HG03280 (cell line): ENCODE data around the gene MAGI2.

ENCODE experiments used
- ATAC-seq: cut with Tn5 transposase; IDR thresholded peaks from one replicate; pipeline ENCODE4 v1.9.1; 2021; ENCODE audit warnings: mild to moderate bottlenecking, moderate library complexity; ENCODE audit not compliant: unreplicated experiment

Gene MAGI2

GRCh38 chr7:79180533-79180932 is 272.9 kb downstream of the MAGI2 start:
- ATAC-seq, result no peak

GRCh38 chr7:79176859-79177477 is 276.5 kb downstream of the MAGI2 start:
- no peak for ATAC-seq

DNA sequence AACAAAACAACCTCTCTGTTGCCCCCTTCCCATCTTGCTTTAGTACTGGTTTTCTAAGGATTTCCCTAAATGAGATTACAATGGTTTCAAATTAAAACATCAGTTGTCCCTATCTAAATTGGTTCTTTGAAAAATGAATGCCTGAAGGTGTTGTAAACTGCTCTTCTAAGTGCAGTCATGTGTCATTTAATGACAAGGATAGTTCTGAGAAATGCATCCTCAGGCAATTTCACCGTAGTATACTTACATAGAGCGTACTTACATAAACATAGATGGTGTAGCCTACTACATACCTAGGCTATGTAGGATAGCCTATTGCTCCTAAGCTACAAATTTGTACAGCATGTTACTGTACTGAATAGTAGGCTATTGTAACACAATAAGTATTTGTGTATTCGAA is 278.1 kb downstream of the MAGI2 start:
- ATAC-seq, result no peak

DNA sequence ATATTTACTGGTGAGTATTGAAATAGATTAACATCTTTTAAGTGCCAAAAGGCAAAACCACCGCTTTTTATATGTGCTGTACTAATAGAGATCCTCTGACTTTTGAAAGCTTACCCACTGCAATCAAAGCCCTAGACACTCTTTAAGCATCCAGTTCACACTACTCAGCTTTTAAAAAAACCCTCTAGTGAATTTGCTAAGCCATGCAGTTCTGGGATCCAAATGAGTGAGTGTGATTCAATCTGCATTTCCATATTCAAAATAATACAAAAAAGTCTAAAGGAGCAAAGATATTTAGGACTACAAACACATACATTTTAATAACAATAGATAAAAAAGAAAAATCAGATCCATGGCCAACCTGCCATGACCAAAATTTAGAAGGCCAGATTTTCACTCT is 288.2 kb downstream of the MAGI2 start:
- no peak for ATAC-seq

DNA sequence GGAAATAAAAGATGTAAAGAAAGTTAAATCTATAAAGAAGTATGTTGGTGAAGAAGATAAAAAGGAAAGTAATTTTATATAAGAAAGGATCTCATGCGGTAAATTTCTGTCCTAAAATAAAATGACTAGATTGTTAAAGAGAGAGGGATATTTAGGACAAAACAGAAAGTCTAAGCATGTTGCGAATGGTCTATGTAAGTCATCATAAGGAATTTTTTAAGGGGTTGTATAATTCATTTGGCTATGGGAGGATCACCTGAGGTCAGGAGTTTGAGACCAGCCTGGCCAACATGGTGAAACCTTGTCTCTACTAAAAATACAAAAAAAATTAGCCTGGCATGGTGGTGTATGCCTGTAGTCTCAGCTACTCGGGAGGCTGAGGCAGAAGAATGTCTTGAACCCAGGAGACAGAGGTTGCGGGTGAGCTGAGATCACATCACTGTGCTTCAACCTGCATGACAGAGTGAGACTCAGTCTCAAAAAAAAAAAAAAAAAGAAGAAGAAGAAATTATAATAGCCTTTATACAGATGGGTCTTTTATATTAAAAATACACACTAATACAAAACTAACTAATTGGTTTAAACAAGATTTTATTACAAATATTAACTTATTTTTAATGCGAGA is 294.3 kb downstream of the MAGI2 start:
- no peak for ATAC-seq

- ATAC-seq, result no peak
These were observed 296.2 kb downstream of the MAGI2 start for GRCh38 chr7:79157281-79157680.

DNA sequence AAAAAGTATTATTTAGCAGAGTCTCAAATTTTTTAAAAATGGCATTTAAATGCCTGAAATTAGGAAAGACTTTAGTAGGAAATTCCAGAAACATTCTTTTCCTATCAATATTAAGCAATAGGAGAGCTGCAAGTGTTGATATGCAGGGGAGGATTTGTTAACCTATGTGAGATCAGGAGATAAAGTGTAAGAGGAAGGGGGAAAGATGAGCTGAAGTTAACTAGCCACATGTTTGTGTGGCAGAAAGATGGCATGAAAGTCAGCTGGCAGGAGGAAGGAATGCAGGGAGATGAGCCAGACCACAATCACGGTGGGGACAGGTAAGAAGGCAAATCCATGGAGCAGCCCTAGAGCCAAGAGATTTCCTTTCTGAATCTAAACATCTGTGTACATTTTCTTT is 303.6 kb downstream of the MAGI2 start:
- ATAC-seq, result no peak

GRCh38 chr7:79142706-79143105 is 310.8 kb downstream of the MAGI2 start:
- no peak for ATAC-seq

DNA sequence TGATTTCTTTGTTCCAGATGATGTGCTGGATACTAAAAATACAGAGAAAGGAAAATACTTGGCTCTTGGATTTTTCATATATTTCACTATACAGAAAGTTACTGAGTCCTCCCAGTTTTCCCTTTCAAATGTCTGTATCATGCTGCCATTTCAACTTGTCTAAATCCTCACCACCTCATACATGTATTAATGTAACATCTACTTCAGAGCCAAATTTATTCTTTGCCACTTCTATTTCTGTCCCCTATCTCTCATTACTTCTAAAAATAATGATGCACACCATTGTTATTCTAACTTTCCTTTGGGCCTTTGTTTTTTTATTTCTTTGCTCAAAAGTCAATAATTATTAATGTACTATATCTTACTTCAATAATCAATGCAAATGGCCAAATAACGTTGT is 312.2 kb downstream of the MAGI2 start:
- ATAC-seq, result no peak

GRCh38 chr7:79137942-79138341 is 315.5 kb downstream of the MAGI2 start:
- no peak for ATAC-seq

DNA sequence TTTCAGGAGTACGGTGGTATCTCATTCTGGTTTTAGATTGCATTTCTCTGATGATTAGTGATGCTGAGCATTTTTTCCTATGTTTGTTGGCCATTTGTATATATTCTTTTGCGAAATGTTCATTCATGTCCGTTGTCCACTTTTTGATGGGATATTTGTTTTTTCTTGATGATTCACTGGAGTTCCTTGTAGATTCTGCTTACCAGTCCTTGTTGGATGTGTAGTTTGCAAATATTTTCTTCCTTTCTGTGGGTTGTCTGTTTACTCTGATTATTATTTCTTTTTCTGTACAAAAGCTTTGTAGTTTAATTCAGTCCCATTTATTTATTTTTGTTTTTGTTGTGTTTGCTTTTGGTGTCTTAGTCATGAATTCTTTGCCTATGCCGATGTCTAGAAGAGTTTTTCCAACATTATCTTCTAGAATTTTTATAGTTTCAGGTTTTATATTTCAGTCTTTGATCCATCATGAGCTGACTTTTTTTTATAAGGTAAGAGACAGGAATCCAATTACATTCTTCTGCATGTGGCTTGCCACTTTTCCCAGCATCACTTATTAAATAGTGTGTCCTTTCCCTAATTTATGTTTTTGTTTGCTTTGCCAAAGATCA is 320.5 kb downstream of the MAGI2 start:
- ATAC-seq, result no peak

- ATAC-seq, result no peak
These were observed 322.8 kb downstream of the MAGI2 start for GRCh38 chr7:79130715-79131114.

- ATAC-seq, result no peak
These were observed 329.1 kb downstream of the MAGI2 start for GRCh38 chr7:79124331-79124730.

- ATAC-seq, result no peak
These were observed 335.3 kb downstream of the MAGI2 start for GRCh38 chr7:79118143-79118542.

GRCh38 chr7:79096361-79096805 is 357.1 kb downstream of the MAGI2 start:
- no peak for ATAC-seq

DNA sequence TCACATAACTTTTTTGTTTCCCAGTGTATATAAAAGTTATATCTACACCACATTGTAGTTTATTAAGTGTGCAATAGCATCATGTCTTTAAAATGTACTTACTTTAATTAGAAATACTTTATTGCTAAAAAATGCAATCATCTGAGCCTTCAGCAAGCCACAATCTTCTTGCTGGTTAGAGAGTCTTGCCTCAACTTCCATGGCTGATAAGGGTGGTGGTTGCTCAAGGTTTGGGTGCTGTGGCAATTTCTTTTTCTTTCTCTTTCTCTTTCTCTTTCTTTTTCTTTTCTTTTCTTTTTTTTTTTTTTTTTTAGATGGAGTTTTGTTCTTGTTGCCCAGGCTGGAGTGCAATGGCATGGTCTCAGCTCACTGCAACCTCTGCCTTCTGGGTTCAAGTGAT is 360.0 kb downstream of the MAGI2 start:
- ATAC-seq, result no peak

DNA sequence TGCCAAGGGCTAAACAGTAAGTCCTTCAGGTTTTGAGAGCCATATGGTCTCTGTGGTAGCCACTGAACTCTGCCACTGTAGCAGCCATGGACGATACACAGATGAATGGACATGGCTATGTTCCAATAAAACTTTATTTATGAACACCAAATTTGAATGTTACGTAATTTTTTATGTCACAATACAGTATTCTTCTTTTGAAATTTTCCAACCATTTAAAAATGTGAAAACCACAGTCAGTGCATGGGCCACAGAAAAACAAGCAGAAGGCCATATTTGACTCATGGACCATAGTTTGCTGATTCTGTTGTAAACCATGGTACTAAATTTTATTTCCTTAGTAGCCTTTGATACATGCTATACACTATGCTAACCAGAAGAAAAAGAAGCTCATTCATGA is 361.8 kb downstream of the MAGI2 start:
- no peak for ATAC-seq

DNA sequence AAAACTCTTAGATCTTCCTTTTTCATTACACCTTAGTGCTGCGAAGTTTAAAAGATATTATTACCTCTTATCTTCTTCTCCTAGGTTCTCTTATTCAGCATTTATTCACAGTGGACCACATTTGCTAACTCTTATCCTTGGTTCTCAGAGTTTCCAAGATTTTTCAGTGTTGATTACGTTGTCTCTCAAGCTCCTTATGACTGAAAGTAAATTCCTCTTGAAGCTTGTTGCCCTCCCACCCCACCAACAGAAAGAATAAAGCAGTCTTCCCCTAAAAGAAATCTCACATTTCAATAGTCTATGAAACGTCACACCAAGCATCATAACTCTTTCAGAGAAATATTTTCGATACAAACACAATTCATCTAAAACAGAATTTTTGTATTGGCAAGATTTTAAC is 362.5 kb downstream of the MAGI2 start:
- no peak for ATAC-seq

DNA sequence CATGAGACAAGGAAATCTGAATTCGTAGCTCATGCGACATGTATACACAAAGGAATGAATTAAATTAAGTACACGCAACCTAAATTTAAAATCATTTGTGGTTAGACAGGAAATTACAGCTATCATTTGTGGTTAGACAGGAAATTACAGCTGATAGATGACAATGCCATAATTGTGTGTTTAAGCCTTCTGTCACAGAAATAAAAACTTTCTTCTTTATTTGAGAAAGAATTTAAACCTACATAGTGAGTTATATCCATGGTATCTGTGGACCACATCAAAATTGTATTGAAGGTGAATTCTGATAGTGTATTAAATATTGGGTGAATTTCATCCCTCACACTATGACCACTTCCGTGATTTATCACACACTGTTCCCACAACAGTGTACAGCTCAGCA is 362.9 kb downstream of the MAGI2 start:
- no peak for ATAC-seq

DNA sequence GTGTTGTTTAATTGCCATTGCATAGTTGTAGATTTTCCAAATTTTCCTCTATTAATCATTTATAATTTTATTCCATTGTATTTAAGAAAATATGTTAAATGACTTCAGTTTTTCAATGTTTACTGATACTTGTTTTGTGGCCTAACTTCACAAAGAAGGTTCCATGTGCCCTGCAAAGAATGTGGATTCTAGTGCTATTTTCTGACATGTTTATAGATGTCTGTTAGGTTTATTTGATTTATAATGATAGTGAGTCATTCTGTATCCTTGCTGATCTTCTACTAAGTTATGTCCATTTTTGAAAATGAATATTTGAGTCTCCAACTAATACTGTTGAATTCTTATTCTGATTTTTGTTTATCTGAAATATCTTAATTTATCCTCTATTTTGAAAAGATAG is 369.0 kb downstream of the MAGI2 start:
- no peak for ATAC-seq

GRCh38 chr7:79079919-79080554 is 373.4 kb downstream of the MAGI2 start:
- no peak for ATAC-seq

DNA sequence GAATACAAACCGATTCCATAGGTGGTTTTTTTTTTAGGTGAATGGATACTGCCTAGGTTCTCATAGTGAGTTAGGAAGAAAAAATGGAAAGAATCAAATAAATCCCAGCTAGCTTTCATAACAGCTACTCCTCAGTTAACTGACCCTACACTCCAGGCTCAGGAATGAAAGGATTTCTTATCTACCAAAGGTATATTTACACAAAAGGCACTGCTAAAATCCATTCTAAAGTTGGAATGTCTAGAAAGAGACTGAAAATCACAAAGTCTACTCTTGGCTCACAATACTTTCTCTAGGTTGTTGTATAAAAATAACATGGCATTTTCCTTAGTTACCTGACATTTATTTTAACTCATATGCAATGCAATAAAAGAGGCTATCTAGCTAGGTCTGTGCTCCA is 375.2 kb downstream of the MAGI2 start:
- ATAC-seq, result no peak
